Activated CD4-positive, alpha-beta T cell treated with anti-CD3 and anti-CD28 coated beads, Interleukin-2, amount 10 ng/mL, durations not matched to agents 7 days and 5 days (primary cell): ENCODE results near the gene OAS1. TPM values are rescaled to one million over a fixed set of nuclear protein-coding genes. Genes with fewer than 3 reads are reported as not detected.
"Not testable (repeated sequence)": the region's sequence is repeated elsewhere in the genome, so short reads cannot be mapped to it uniquely, and the experiment has no call there.

ENCODE experiments used
- CTCF ChIA-PET: fragments of 350-600 bp; sonication (Branson Sonifier 250); formaldehyde crosslinking; loops from one replicate; lab custom pipeline; 2021; ENCODE audit warnings: antibody characterized with exemption; lab: Charles Lee
- POLR2A ChIA-PET: fragments of 350-600 bp; sonication (Branson Sonifier 250); formaldehyde crosslinking; loops from one replicate; lab custom pipeline; 2021; ENCODE audit warnings: antibody characterized with exemption; lab: Charles Lee
- DNase-seq: peaks from one replicate; pipeline ENCODE4 v3.0.0-alpha.2; 2020
- H3K27ac Mint-ChIP-seq: one replicate; pipeline ENCODE4 v1.8.0; 2021; ENCODE audit warnings: mild to moderate bottlenecking, moderate library complexity, mixed read lengths
- H3K27me3 Mint-ChIP-seq: one replicate; pipeline ENCODE4 v1.8.0; 2021; ENCODE audit warnings: mixed read lengths
- H3K36me3 Mint-ChIP-seq: one replicate; pipeline ENCODE4 v1.8.0; 2021; ENCODE audit warnings: low read depth, mixed read lengths
- H3K4me1 Mint-ChIP-seq: one replicate; pipeline ENCODE4 v1.8.0; 2021; ENCODE audit warnings: mixed read lengths
- H3K4me3 Mint-ChIP-seq: one replicate; pipeline ENCODE4 v1.8.0; 2021; ENCODE audit warnings: mild to moderate bottlenecking, moderate library complexity, mixed read lengths
- H3K9me3 Mint-ChIP-seq: one replicate; pipeline ENCODE4 v1.8.0; 2021; ENCODE audit warnings: mixed read lengths
- total RNA-seq, 2 experiments: library from RNA; stranded (reverse); gene quantifications; one replicate each; pipeline ENCODE4 v1.2.3, GENCODE V29; 2021

The OAS1 gene
- total RNA-seq, 2 experiments from 2014 or later, result 194 to 197 TPM

DNA sequence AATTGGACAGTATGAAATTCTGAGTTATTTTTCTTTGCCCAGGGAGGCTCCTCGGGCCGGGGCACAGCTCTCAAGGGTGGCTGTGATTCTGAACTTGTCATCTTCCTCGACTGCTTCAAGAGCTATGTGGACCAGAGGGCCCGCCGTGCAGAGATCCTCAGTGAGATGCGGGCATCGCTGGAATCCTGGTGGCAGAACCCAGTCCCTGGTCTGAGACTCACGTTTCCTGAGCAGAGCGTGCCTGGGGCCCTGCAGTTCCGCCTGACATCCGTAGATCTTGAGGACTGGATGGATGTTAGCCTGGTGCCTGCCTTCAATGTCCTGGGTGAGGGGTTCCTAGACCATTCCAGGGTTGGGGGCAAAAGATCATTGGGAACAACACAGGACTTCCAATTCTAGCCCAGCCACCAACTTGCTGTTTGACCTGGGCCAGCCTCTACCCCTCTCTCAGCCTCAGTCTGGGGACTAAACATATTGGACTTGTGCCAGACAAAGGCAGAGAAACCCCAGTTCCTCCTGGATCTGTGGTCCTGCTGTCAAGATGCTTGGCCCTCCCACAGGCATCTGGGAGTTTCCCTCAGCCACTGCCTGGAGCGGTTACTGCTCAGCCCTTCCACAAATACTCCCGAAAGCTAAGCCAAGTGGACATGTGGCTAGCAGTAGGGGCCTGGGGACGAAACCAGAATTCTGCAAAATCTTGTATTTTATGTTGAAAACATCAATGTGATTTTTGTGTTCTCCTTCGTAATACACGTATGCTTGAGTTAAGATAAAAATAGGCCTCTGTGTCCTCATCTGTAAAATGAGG, 35.0 kb downstream of the OAS1 start:
- peaks cover 51% of the 10 kb centered on the region for H3K4me1 Mint-ChIP-seq
- POLR2A ChIA-PET, result interaction anchor here (0.8 to 2.4 kb wide), 2 partner anchors 36 to 37 kb away, joined by 3 to 14 read pairs; partner anchors contain the start of gene OAS2
- CTCF ChIA-PET, result interaction anchor here (0.8 to 4.4 kb wide), 3 partner anchors 13 to 51 kb away, joined by 3 to 15 read pairs (median 4); partner anchors contain the start of gene OAS2

GRCh38 chr12:112942572-112942971, 35.8 kb downstream of the OAS1 start:
- CTCF ChIA-PET, result interaction anchor here (0.8 to 4.4 kb wide), 5 partner anchors 8 to 50 kb away, joined by 3 to 15 read pairs (median 3); partner anchors contain the start of gene OAS2
- peaks cover 48% of the 10 kb centered on the region for H3K4me1 Mint-ChIP-seq
- POLR2A ChIA-PET, result interaction anchor here (0.8 kb wide), 1 partner anchor 36 kb away, joined by 3 read pairs; the partner anchor contains the start of gene OAS2
- H3K4me3 Mint-ChIP-seq, result no peak overlapping the region
- no peak for DNase-seq
- H3K36me3 Mint-ChIP-seq, result peaks cover 74% of the 10 kb centered on the region
- H3K9me3 Mint-ChIP-seq, result no peaks in the 10 kb centered on the region
- no peak overlapping the region for H3K27ac Mint-ChIP-seq
- no peaks in the 10 kb centered on the region for H3K27me3 Mint-ChIP-seq

More for the DNA sequence above, 35.0 kb downstream of the OAS1 start:
- no peak for DNase-seq
- Mint-ChIP-seq H3K4me3 (peak overlapping the region; percentile 32), H3K36me3 (peaks cover 66% of the 10 kb centered on the region), H3K9me3 (no peaks in the 10 kb centered on the region), H3K27me3 (no peaks in the 10 kb centered on the region), H3K27ac (no peak overlapping the region)

DNA sequence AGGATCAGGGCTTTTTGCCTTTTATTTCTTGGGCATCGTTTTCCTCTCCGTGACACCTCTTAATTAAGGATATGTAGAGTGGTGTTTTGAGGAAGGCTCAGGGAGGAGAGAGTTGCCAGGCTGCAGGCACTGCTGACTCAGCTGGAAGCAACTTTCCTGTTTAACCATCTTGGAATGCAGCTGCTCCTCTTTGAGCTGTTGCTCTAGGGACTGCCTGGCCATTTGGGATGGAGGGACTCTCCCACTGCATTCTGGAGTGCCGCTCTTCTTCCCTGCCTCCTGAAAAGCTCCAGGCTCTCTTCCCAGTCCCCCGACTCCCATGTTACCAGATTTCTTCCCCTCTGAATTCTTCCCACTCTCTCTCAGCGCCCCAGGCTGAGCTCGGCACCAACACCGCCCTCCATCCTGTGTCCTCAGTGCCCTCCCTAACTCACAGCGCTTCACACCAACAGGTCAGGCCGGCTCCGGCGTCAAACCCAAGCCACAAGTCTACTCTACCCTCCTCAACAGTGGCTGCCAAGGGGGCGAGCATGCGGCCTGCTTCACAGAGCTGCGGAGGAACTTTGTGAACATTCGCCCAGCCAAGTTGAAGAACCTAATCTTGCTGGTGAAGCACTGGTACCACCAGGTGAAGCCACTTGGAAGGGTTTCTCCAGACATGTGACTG, 37.4 kb downstream of the OAS1 start:
- ChIA-PET POLR2A (no interaction called here), CTCF (interaction anchor here (1.0 to 4.4 kb wide), 5 partner anchors 18 to 49 kb away, joined by 3 to 15 read pairs (median 3); no protein-coding TSS in a partner anchor)
- H3K4me1 Mint-ChIP-seq, result peaks cover 40% of the 10 kb centered on the region
- DNase-seq, result no peak
- peaks cover 81% of the 10 kb centered on the region for H3K36me3 Mint-ChIP-seq
- no peaks in the 10 kb centered on the region for H3K27me3 Mint-ChIP-seq
- no peak overlapping the region for H3K4me3 Mint-ChIP-seq
- H3K9me3 Mint-ChIP-seq, result no peaks in the 10 kb centered on the region
- no peak overlapping the region for H3K27ac Mint-ChIP-seq

DNA sequence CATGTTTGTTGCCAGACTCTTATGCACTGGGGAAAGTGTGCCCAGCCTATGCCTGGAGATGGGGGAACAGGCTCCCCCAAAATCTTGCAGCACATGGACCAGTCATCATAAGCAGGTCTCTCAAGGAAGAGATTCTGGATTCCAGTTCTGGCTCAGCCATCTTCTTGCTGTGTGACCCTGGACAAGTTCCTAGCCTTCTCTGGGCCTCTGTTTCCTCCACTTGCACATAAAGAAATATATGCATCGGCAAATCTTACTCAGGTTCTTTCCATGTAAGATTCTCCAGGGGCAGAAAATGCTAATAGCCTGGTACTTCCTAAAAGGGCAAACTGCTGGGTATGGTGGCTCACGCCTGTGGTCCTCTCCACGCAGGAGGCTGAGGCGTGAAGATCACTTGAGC, 38.8 kb downstream of the OAS1 start:
- no peak for DNase-seq
- Mint-ChIP-seq H3K4me1 (peaks cover 31% of the 10 kb centered on the region), H3K27ac (peak overlapping the region; percentile 36), H3K27me3 (no peaks in the 10 kb centered on the region), H3K4me3 (no peak overlapping the region), H3K9me3 (no peaks in the 10 kb centered on the region), H3K36me3 (peaks cover 79% of the 10 kb centered on the region)
- CTCF ChIA-PET, result no interaction called here
- POLR2A ChIA-PET, result no interaction called here

- Mint-ChIP-seq H3K4me3 (no peak overlapping the region), H3K27ac (no peak overlapping the region), H3K9me3 (no peaks in the 10 kb centered on the region), H3K36me3 (peaks cover 80% of the 10 kb centered on the region), H3K27me3 (no peaks in the 10 kb centered on the region), H3K4me1 (peaks cover 26% of the 10 kb centered on the region)
- ChIA-PET CTCF (interaction anchor here (1.9 kb wide), 1 partner anchor 47 kb away, joined by 4 read pairs; no protein-coding TSS in a partner anchor), POLR2A (no interaction called here)
- DNase-seq, result no peak
These were observed 39.7 kb downstream of the OAS1 start for GRCh38 chr12:112946236-112947000.

- CTCF ChIA-PET, result interaction anchor here (1.9 kb wide), 1 partner anchor 46 kb away, joined by 4 read pairs; no protein-coding TSS in a partner anchor
- POLR2A ChIA-PET, result no interaction called here
- H3K36me3 Mint-ChIP-seq, result peaks cover 78% of the 10 kb centered on the region
- H3K4me1 Mint-ChIP-seq, result peaks cover 19% of the 10 kb centered on the region
- H3K27ac Mint-ChIP-seq, result no peak overlapping the region
- H3K27me3 Mint-ChIP-seq, result no peaks in the 10 kb centered on the region
- no peak for DNase-seq
- H3K9me3 Mint-ChIP-seq, result no peaks in the 10 kb centered on the region
- no peak overlapping the region for H3K4me3 Mint-ChIP-seq
These were observed 40.6 kb downstream of the OAS1 start for GRCh38 chr12:112947314-112947713.

GRCh38 chr12:112947761-112948160, 41.0 kb downstream of the OAS1 start:
- DNase-seq, result no peak
- peaks cover 20% of the 10 kb centered on the region for H3K4me1 Mint-ChIP-seq
- POLR2A ChIA-PET, result no interaction called here
- peaks cover 81% of the 10 kb centered on the region for H3K36me3 Mint-ChIP-seq
- H3K9me3 Mint-ChIP-seq, result no peaks in the 10 kb centered on the region
- CTCF ChIA-PET, result interaction anchor here (0.6 to 3.6 kb wide), 3 partner anchors 13 to 46 kb away, joined by 3 to 13 read pairs (median 4); no protein-coding TSS in a partner anchor
- H3K27ac Mint-ChIP-seq, result no peak overlapping the region
- H3K4me3 Mint-ChIP-seq, result no peak overlapping the region
- H3K27me3 Mint-ChIP-seq, result no peaks in the 10 kb centered on the region

GRCh38 chr12:112948806-112949205, 42.0 kb downstream of the OAS1 start:
- peaks cover 24% of the 10 kb centered on the region for H3K4me1 Mint-ChIP-seq
- H3K27me3 Mint-ChIP-seq, result no peaks in the 10 kb centered on the region
- DNase-seq, result no peak
- peaks cover 83% of the 10 kb centered on the region for H3K36me3 Mint-ChIP-seq
- POLR2A ChIA-PET, result no interaction called here
- no peak overlapping the region for H3K27ac Mint-ChIP-seq
- no peak overlapping the region for H3K4me3 Mint-ChIP-seq
- CTCF ChIA-PET, result interaction anchor here (1.1 to 3.6 kb wide), 5 partner anchors 12 to 49 kb away, joined by 3 to 13 read pairs (median 4); partner anchors contain the start of gene OAS2
- peaks cover 3% of the 10 kb centered on the region for H3K9me3 Mint-ChIP-seq

- CTCF ChIA-PET, result interaction anchor here (0.9 to 3.6 kb wide), 3 partner anchors 8 to 11 kb away, joined by 3 to 13 read pairs (median 7); no protein-coding TSS in a partner anchor
- no peaks in the 10 kb centered on the region for H3K27me3 Mint-ChIP-seq
- H3K27ac Mint-ChIP-seq, result no peak overlapping the region
- peaks cover 29% of the 10 kb centered on the region for H3K4me1 Mint-ChIP-seq
- peaks cover 85% of the 10 kb centered on the region for H3K36me3 Mint-ChIP-seq
- POLR2A ChIA-PET, result no interaction called here
- H3K9me3 Mint-ChIP-seq, result peaks cover 3% of the 10 kb centered on the region
- DNase-seq, result no peak
- no peak overlapping the region for H3K4me3 Mint-ChIP-seq
These were observed 43.9 kb downstream of the OAS1 start for GRCh38 chr12:112950701-112951100.

- peaks cover 65% of the 10 kb centered on the region for H3K4me1 Mint-ChIP-seq
These were observed 50.4 kb downstream of the OAS1 start for GRCh38 chr12:112957125-112957524.

GRCh38 chr12:112961074-112961473, 54.3 kb downstream of the OAS1 start:
- Mint-ChIP-seq H3K4me1 (peaks cover 39% of the 10 kb centered on the region), H3K27ac (no peak overlapping the region), H3K9me3 (peaks cover 3% of the 10 kb centered on the region), H3K4me3 (no peak overlapping the region), H3K36me3 (peaks cover 93% of the 10 kb centered on the region), H3K27me3 (no peaks in the 10 kb centered on the region)
- DNase-seq, result peak; percentile 43
- ChIA-PET CTCF (interaction anchor here (0.6 to 4.2 kb wide), 4 partner anchors 11 to 52 kb away, joined by 3 to 14 read pairs (median 8); no protein-coding TSS in a partner anchor), POLR2A (no interaction called here)

More at GRCh38 chr12:112957125-112957524, 50.4 kb downstream of the OAS1 start:
- CTCF ChIA-PET, DNase-seq, H3K27ac Mint-ChIP-seq, H3K4me3 Mint-ChIP-seq, H3K9me3 Mint-ChIP-seq, H3K27me3 Mint-ChIP-seq, POLR2A ChIA-PET: not testable (repeated sequence)
- peaks cover 97% of the 10 kb centered on the region for H3K36me3 Mint-ChIP-seq

- Mint-ChIP-seq H3K4me1 (peaks cover 35% of the 10 kb centered on the region), H3K36me3 (peaks cover 93% of the 10 kb centered on the region), H3K4me3 (no peak overlapping the region), H3K9me3 (no peaks in the 10 kb centered on the region), H3K27me3 (no peaks in the 10 kb centered on the region), H3K27ac (no peak overlapping the region)
- ChIA-PET CTCF (interaction anchor here (0.6 to 4.2 kb wide), 6 partner anchors 12 to 52 kb away, joined by 3 to 14 read pairs (median 4); no protein-coding TSS in a partner anchor), POLR2A (no interaction called here)
- no peak for DNase-seq
These were observed 54.8 kb downstream of the OAS1 start for GRCh38 chr12:112961536-112961935.
